GM19035 (cell line): ENCODE data around the gene JMY.

ENCODE experiments used
- ATAC-seq: cut with Tn5 transposase; IDR thresholded peaks from one replicate; pipeline ENCODE4 v1.9.1; 2021; ENCODE audit not compliant: unreplicated experiment

The JMY gene

GRCh38 chr5:79287380-79287779, 51.4 kb downstream of the JMY start:
- no peak for ATAC-seq

DNA sequence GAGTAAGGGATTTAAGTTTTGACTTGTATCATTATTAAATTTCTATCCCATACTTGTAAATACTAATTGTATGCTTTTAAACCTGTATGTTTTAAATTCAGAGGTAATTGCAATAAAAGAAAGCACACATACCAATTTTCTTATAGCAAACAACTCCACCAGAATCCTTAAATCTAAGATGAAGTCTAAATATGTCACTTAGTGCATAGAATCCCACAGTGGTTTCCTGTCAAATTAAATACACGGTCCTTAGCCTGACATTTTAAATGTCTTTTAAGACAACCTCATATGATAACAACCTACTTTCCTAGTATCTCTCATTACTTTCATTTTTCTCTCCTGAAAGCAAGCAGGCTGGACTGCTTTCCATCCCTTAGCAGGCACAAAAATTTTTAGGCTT, 52.0 kb downstream of the JMY start:
- ATAC-seq = no peak

- ATAC-seq = peak; percentile 50
Measured at GRCh38 chr5:79295029-79295428, 59.1 kb downstream of the JMY start.

- no peak for ATAC-seq
Measured at GRCh38 chr5:79297661-79298060, 61.7 kb downstream of the JMY start.

- no peak for ATAC-seq
Measured at GRCh38 chr5:79301046-79301712, 65.2 kb downstream of the JMY start.

- ATAC-seq = no peak
Measured at GRCh38 chr5:79302454-79302853, 66.5 kb downstream of the JMY start.

DNA sequence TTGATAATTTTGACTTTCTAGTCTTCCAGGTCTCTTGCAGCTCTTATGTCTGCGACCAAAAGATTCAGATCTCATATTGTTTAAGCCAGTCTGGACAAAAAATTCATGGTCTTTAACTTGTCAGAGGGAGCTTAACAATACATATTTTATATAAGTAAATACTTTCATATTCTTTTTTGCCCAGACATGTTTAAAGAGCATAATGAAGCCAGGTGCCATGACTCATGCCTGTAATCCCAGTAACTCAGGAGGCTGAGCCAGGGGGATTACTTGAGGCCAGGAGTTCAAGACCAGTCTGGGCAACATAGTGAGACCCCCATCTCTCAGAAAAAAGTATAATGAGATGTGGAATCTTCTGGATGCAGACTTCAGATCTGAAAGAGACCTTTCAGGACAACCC, 69.8 kb downstream of the JMY start:
- no peak for ATAC-seq

DNA sequence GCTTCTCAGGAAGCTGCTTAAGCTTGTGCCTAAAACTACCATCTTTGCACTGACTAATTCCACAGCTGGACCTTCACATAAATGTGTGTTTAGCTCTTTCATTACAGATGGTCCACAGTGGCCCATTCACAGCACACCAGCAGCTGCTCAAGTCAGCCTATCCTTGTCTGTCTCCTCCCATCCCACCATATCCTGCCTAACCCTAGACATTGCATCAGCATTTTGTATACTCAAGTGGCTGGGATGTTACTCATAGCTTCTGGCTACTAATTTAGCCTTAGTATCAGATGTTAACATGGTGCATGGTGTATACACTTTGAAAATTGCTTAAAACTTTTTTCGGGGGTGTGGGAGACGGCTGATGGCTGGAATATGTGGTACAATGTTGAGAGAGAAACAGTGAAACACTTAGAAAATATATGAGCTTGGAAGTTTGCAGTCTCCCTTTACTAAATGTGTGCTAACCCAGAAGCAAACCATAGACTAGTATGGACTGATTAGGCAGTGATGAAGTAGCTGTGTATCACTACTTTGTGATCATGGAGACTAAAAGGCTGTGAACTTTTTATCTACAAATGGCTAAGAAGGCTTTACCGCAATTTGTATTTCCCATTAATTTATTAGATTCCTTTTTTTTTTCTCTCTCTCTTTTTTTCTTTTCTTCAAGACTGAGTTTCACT, 83.1 kb downstream of the JMY start:
- no peak for ATAC-seq

DNA sequence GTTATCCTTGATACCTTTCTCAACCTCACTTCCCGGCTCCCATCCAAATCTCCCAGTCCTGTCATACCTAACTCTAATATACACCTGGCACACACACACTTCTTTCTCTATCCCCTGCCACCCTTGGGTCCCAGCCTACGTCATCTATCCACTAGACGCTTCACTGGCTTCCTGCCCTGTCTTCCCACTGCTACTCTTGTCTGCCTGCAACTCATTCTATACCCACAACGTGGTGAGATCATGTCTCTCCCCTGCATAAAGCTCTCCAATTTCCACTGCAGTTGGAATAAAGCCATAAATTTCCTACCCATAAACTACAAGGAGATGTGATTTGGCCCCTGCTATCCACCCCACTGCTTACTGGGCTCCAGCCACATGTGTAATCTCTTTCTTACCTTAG, 93.5 kb downstream of the JMY start:
- ATAC-seq = no peak

GRCh38 chr5:79330071-79330470, 94.1 kb downstream of the JMY start:
- no peak for ATAC-seq

DNA sequence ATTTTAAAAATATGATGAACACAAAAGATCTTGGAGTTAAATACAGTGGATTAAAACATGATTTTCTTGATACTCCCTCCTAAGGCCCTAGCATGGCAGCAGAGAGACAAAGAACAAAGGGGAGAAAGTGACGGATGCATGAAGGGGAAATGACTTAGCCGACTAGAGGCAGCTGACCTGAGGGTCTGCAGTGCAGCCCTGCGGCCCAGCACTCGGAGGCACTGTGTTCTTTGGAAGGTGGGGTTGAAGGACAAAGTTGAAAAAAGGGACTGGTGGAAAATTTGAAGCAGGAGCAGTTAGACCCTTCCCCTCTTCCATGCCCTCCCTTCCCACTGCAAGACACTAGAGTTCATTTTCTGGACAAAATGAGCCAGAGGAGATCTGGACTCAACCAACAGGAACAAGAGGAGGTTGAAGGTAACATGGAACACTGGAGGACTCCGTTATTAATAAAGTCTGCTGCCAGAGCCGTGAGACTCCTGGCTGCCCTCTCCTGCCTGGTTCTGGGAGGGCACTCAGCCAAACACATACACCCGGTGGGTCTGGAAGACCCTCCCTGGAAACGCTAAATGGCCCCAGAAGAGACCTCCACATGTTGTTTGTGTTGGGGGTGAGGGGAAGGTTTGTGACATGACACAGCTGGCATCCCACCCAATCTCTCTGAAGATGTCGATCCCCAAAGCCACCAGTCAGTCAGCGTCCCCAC, 98.1 kb downstream of the JMY start:
- no peak for ATAC-seq

GRCh38 chr5:79346420-79346824, 110.5 kb downstream of the JMY start:
- ATAC-seq = no peak

- no peak for ATAC-seq
Measured at GRCh38 chr5:79349047-79349446, 113.1 kb downstream of the JMY start.

DNA sequence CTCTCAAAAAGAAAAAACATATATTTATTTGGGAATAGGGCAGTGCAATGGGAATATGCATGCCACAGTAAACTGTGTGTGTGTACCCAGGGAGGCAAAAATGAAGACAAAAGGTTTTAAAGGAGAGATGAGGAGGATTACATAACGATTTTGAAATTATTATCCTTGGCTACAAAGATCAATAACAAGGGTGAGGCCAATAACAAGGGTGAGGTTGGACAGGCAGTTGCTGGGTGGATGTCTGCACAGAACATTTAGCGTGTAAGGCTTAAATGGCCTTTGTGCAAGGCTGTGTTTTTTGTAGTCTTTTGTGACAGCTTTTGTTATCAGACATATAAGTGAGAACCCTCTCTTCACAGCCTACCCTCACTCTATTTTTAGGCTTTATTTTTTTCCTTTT, 114.0 kb downstream of the JMY start:
- no peak for ATAC-seq

GRCh38 chr5:79357398-79357797, 121.5 kb downstream of the JMY start:
- ATAC-seq = no peak
